Activated CD4-positive, alpha-beta memory T cell treated with anti-CD3 and anti-CD28 coated beads, Interleukin-2, amount 10 ng/mL, durations not matched to agents 7 days and 5 days (primary cell): ENCODE data around the gene ZSCAN10. TPM values are rescaled to one million over a fixed set of nuclear protein-coding genes. Genes with fewer than 3 reads are reported as not detected.

Source experiments
- CTCF ChIA-PET: fragments of 350-600 bp; sonication (Branson Sonifier 250); formaldehyde crosslinking; loops from one replicate; lab custom pipeline; 2021; ENCODE audit warnings: antibody characterized with exemption, inconsistent platforms; lab: Charles Lee
- POLR2A ChIA-PET: fragments of 350-600 bp; sonication (Branson Sonifier 250); formaldehyde crosslinking; loops from one replicate; lab custom pipeline; 2021; ENCODE audit warnings: antibody characterized with exemption; lab: Charles Lee
- DNase-seq: peaks from one replicate; pipeline ENCODE4 v3.0.0-alpha.2; 2020
- H3K27ac Mint-ChIP-seq: one replicate; pipeline ENCODE4 v1.8.0; 2021; ENCODE audit warnings: mild to moderate bottlenecking, mixed read lengths
- H3K27me3 Mint-ChIP-seq: one replicate; pipeline ENCODE4 v1.8.0; 2021; ENCODE audit warnings: mixed read lengths
- H3K36me3 Mint-ChIP-seq: one replicate; pipeline ENCODE4 v1.8.0; 2021; ENCODE audit warnings: low read depth, mixed read lengths
- H3K4me1 Mint-ChIP-seq: one replicate; pipeline ENCODE4 v1.8.0; 2021; ENCODE audit warnings: mixed read lengths
- H3K4me3 Mint-ChIP-seq: one replicate; pipeline ENCODE4 v1.8.0; 2021; ENCODE audit warnings: mild to moderate bottlenecking, mixed read lengths
- H3K9me3 Mint-ChIP-seq: one replicate; pipeline ENCODE4 v1.8.0; 2021; ENCODE audit warnings: mixed read lengths
- total RNA-seq, 2 experiments: library from RNA; stranded (reverse); gene quantifications; one replicate each; pipeline ENCODE4 v1.2.3, GENCODE V29; 2021

Gene ZSCAN10
- total RNA-seq, 2 experiments from 2014 or later: 0.15 TPM; not detected in 1

- H3K36me3 Mint-ChIP-seq: peaks cover 29% of the 10 kb centered on the region
- H3K27ac Mint-ChIP-seq: peak overlapping the region; percentile 38
- ChIA-PET CTCF (interaction anchor here (0.7 to 11.8 kb wide), 14 partner anchors 13 to 312 kb away, joined by 3 to 254 read pairs (median 6); partner anchors contain the start of gene ZSCAN10), POLR2A (interaction anchor here (1.1 to 1.4 kb wide), 4 partner anchors 26 to 73 kb away, joined by 3 to 7 read pairs (median 4); no protein-coding TSS in a partner anchor)
- H3K27me3 Mint-ChIP-seq: no peaks in the 10 kb centered on the region
- H3K4me3 Mint-ChIP-seq: no peak overlapping the region
- H3K4me1 Mint-ChIP-seq: peaks cover 60% of the 10 kb centered on the region
- H3K9me3 Mint-ChIP-seq: no peaks in the 10 kb centered on the region
- peak; percentile 51 for DNase-seq
These were observed 32.8 kb upstream of the ZSCAN10 start for GRCh38 chr16:3131755-3132377.

DNA sequence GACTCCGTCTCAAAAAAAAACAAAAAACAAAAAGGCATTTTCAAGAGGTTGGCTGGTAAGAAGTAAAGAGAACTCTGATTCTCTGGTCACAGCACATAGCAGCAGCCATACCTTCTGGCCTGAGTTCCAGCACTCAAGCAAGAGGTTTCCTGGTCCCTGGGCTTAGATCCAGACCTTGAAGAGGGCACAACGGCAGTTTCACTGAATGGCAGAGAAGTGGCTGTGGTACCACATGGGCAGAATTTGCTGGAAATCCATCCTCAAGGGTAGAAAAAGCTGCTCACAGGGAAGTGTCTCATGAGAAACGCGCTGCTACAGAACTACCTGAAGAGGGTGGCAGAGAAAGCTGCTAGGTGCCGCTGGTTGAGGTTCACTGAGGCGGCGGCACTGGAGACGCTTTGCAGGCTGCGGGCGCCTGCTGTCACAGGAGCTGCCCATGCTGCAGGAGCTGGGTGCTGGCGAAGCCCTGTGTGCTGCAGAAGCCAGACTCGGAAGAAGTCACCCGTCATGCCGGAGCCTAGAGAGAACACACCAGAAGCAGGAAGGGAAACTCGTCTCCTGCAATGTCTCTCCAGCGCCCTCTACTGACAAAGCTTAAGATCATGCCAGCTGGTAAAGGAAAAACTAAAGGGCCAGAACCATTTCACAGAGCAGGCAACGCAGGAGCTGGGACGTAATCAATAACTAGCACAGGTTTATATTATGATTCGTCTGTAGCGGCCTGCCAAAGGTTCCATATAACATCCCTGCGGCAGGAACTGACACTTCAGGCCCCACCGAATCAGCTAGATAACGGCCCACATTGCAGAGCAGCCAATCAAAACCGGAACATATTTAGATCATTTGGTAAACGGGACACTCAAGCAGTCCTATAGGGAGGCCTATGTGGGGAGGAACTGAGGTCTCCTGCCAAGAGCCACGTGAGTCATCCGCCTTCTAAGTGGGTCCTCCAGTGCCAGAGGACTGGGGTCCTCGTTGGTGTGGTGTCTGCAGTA, 30.3 kb upstream of the ZSCAN10 start:
- H3K27ac Mint-ChIP-seq: peak overlapping the region; percentile 87
- H3K9me3 Mint-ChIP-seq: no peaks in the 10 kb centered on the region
- POLR2A ChIA-PET: interaction anchor here (0.6 to 6.6 kb wide), 32 partner anchors 15 to 272 kb away, joined by 3 to 100 read pairs (median 5); partner anchors contain the start of genes IL32 and ZNF174
- peaks cover 66% of the 10 kb centered on the region for H3K4me1 Mint-ChIP-seq
- peaks cover 36% of the 10 kb centered on the region for H3K36me3 Mint-ChIP-seq
- peak; percentile 82 for DNase-seq
- no peaks in the 10 kb centered on the region for H3K27me3 Mint-ChIP-seq
- peak overlapping the region; percentile 91 for H3K4me3 Mint-ChIP-seq
- CTCF ChIA-PET: interaction anchor here (0.6 to 11.8 kb wide), 48 partner anchors 9 to 875 kb away, joined by 3 to 254 read pairs (median 6); partner anchors contain the start of genes CLUAP1, HCFC1R1, IL32 and THOC6

- Mint-ChIP-seq H3K4me3 (peak overlapping the region; percentile 62), H3K27me3 (no peaks in the 10 kb centered on the region), H3K4me1 (peaks cover 65% of the 10 kb centered on the region), H3K9me3 (no peaks in the 10 kb centered on the region), H3K27ac (peak overlapping the region; percentile 11), H3K36me3 (peaks cover 34% of the 10 kb centered on the region)
- DNase-seq: no peak
- CTCF ChIA-PET: interaction anchor here (1.0 to 11.8 kb wide), 12 partner anchors 10 to 120 kb away, joined by 3 to 254 read pairs (median 23); partner anchors contain the start of genes HCFC1R1, THOC6, TNFRSF12A and ZNF205
- POLR2A ChIA-PET: interaction anchor here (0.9 to 6.6 kb wide), 7 partner anchors 25 to 69 kb away, joined by 3 to 100 read pairs (median 4); partner anchors contain the start of gene IL32
These were observed 28.7 kb upstream of the ZSCAN10 start for GRCh38 chr16:3127745-3128144.

GRCh38 chr16:3123986-3124886, 25.1 kb upstream of the ZSCAN10 start:
- peaks cover 20% of the 10 kb centered on the region for H3K36me3 Mint-ChIP-seq
- no peaks in the 10 kb centered on the region for H3K27me3 Mint-ChIP-seq
- CTCF ChIA-PET: interaction anchor here (0.8 to 11.8 kb wide), 5 partner anchors 11 to 93 kb away, joined by 3 to 254 read pairs (median 177); partner anchors contain the start of genes ZNF213 and ZSCAN10
- POLR2A ChIA-PET: interaction anchor here (0.7 to 6.6 kb wide), 13 partner anchors 11 to 103 kb away, joined by 3 to 100 read pairs (median 5); partner anchors contain the start of genes HCFC1R1, IL32, THOC6 and ZNF213
- H3K9me3 Mint-ChIP-seq: no peaks in the 10 kb centered on the region
- H3K27ac Mint-ChIP-seq: peak overlapping the region; percentile 98
- peak overlapping the region; percentile 88 for H3K4me3 Mint-ChIP-seq
- peaks cover 48% of the 10 kb centered on the region for H3K4me1 Mint-ChIP-seq
- peak; percentile 98 for DNase-seq

- Mint-ChIP-seq H3K4me1 (peaks cover 39% of the 10 kb centered on the region), H3K9me3 (no peaks in the 10 kb centered on the region), H3K27me3 (no peaks in the 10 kb centered on the region), H3K27ac (peak overlapping the region; percentile 33), H3K4me3 (peak overlapping the region; percentile 88), H3K36me3 (peaks cover 17% of the 10 kb centered on the region)
- DNase-seq: no peak
- POLR2A ChIA-PET: interaction anchor here (0.6 to 1.6 kb wide), 7 partner anchors 12 to 217 kb away, joined by 3 to 5 read pairs (median 4); partner anchors contain the start of genes IL32 and ZNF213
- CTCF ChIA-PET: interaction anchor here (0.5 to 1.8 kb wide), 6 partner anchors 21 to 1417 kb away, joined by 3 to 10 read pairs (median 4); partner anchors contain the start of genes MAPK8IP3 and TNFRSF12A
These were observed 24.0 kb upstream of the ZSCAN10 start for GRCh38 chr16:3122926-3123570.

- no peaks in the 10 kb centered on the region for H3K27me3 Mint-ChIP-seq
- H3K27ac Mint-ChIP-seq: no peak overlapping the region
- DNase-seq: no peak
- peaks cover 8% of the 10 kb centered on the region for H3K36me3 Mint-ChIP-seq
- ChIA-PET CTCF (interaction anchor here (1.2 to 1.8 kb wide), 3 partner anchors 20 to 62 kb away, joined by 5 to 10 read pairs (median 5); no protein-coding TSS in a partner anchor), POLR2A (interaction anchor here (1.0 to 1.5 kb wide), 5 partner anchors 13 to 216 kb away, joined by 3 to 6 read pairs (median 4); partner anchors contain the start of gene ZNF213)
- peaks cover 29% of the 10 kb centered on the region for H3K4me1 Mint-ChIP-seq
- no peak overlapping the region for H3K4me3 Mint-ChIP-seq
- no peaks in the 10 kb centered on the region for H3K9me3 Mint-ChIP-seq
These were observed 22.9 kb upstream of the ZSCAN10 start for GRCh38 chr16:3121851-3122467.

- CTCF ChIA-PET: interaction anchor here (1.6 to 2.2 kb wide), 2 partner anchors 9 to 24 kb away, joined by 6 to 7 read pairs; no protein-coding TSS in a partner anchor
- no peak overlapping the region for H3K4me3 Mint-ChIP-seq
- peaks cover 4% of the 10 kb centered on the region for H3K36me3 Mint-ChIP-seq
- H3K9me3 Mint-ChIP-seq: no peaks in the 10 kb centered on the region
- DNase-seq: no peak
- POLR2A ChIA-PET: interaction anchor here (1.0 to 1.8 kb wide), 3 partner anchors 14 to 29 kb away, joined by 3 to 5 read pairs (median 3); no protein-coding TSS in a partner anchor
- H3K27me3 Mint-ChIP-seq: no peaks in the 10 kb centered on the region
- H3K4me1 Mint-ChIP-seq: peaks cover 19% of the 10 kb centered on the region
- H3K27ac Mint-ChIP-seq: no peak overlapping the region
These were observed 21.3 kb upstream of the ZSCAN10 start for GRCh38 chr16:3120435-3120834.

GRCh38 chr16:3119701-3120408, 20.8 kb upstream of the ZSCAN10 start:
- no peak for DNase-seq
- H3K36me3 Mint-ChIP-seq: no peaks in the 10 kb centered on the region
- ChIA-PET POLR2A (interaction anchor here (1.0 to 1.8 kb wide), 2 partner anchors 13 to 14 kb away, joined by 3 to 5 read pairs; no protein-coding TSS in a partner anchor), CTCF (interaction anchor here (1.1 to 2.2 kb wide), 3 partner anchors 9 to 88 kb away, joined by 3 to 7 read pairs (median 6); no protein-coding TSS in a partner anchor)
- H3K4me3 Mint-ChIP-seq: no peak overlapping the region
- H3K9me3 Mint-ChIP-seq: no peaks in the 10 kb centered on the region
- H3K27ac Mint-ChIP-seq: no peak overlapping the region
- H3K27me3 Mint-ChIP-seq: no peaks in the 10 kb centered on the region
- peaks cover 15% of the 10 kb centered on the region for H3K4me1 Mint-ChIP-seq

DNA sequence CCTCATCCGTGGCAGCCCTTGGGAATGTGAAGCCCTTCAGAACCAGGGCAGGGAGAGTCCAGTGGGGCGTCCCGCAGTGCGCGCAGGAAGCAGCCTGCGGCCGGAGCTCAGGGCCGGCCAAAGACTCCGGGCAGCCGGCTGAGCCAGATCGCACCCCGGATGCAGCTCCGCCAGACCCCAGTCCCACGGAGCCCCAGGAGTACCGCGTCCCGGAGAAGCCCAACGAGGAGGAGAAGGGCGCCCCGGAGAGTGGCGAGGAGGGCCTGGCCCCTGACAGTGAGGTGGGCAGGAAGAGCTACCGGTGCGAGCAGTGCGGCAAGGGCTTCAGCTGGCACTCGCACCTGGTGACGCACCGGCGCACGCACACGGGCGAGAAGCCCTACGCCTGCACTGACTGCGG, 20.2 kb upstream of the ZSCAN10 start:
- ChIA-PET CTCF (interaction anchor here (1.1 to 2.2 kb wide), 3 partner anchors 10 to 87 kb away, joined by 3 to 7 read pairs (median 6); no protein-coding TSS in a partner anchor), POLR2A (interaction anchor here (1.0 to 1.8 kb wide), 2 partner anchors 12 to 13 kb away, joined by 3 to 5 read pairs; no protein-coding TSS in a partner anchor)
- Mint-ChIP-seq H3K4me3 (no peak overlapping the region), H3K4me1 (peaks cover 11% of the 10 kb centered on the region), H3K9me3 (no peaks in the 10 kb centered on the region), H3K27me3 (peaks cover 4% of the 10 kb centered on the region), H3K27ac (no peak overlapping the region), H3K36me3 (no peaks in the 10 kb centered on the region)
- no peak for DNase-seq

- CTCF ChIA-PET: interaction anchor here (1.1 to 2.2 kb wide), 2 partner anchors 10 to 87 kb away, joined by 3 to 7 read pairs; no protein-coding TSS in a partner anchor
- H3K4me3 Mint-ChIP-seq: no peak overlapping the region
- H3K9me3 Mint-ChIP-seq: no peaks in the 10 kb centered on the region
- H3K27me3 Mint-ChIP-seq: peaks cover 8% of the 10 kb centered on the region
- no peak overlapping the region for H3K27ac Mint-ChIP-seq
- H3K36me3 Mint-ChIP-seq: no peaks in the 10 kb centered on the region
- H3K4me1 Mint-ChIP-seq: peaks cover 11% of the 10 kb centered on the region
- POLR2A ChIA-PET: interaction anchor here (1.8 kb wide), 1 partner anchor 12 kb away, joined by 5 read pairs; no protein-coding TSS in a partner anchor
- no peak for DNase-seq
These were observed 19.8 kb upstream of the ZSCAN10 start for GRCh38 chr16:3118846-3119245.
